ENCODE data around the gene SIMC1.

SIMC1 gene

GRCh38 chr5:176356179-176356566 lies 117.9 kb downstream of the SIMC1 start:
- H3K4me2 ChIP-seq (ENCODE audit: low read length) = no peak overlapping the region
- H3K4me3 ChIP-seq (ENCODE audit: low read depth, low read length) = no peak overlapping the region
- H3K36me3 ChIP-seq (ENCODE audit: control insufficient read depth, insufficient read depth, low read length) = no peaks in the 10 kb centered on the region
- H3K27ac ChIP-seq = no peak overlapping the region
- peaks cover 23% of the 10 kb centered on the region for H3K79me2 ChIP-seq
- H3K9me3 ChIP-seq (ENCODE audit: control insufficient read depth, low read length) = no peaks in the 10 kb centered on the region
- no peak overlapping the region for H3K9ac ChIP-seq
- TF ChIP-seq CTCF (IDR thresholded peaks at IDR 0.05) = no peak
- H3K4me1 ChIP-seq = peaks cover 11% of the 10 kb centered on the region
- H3K27me3 ChIP-seq (ENCODE audit: control insufficient read depth, insufficient read depth, low read length) = no peaks in the 10 kb centered on the region
- no peak overlapping the region for H2AFZ ChIP-seq

- H3K36me3 ChIP-seq (ENCODE audit: control insufficient read depth, insufficient read depth, low read length) = no peaks in the 10 kb centered on the region
- peaks cover 30% of the 10 kb centered on the region for H3K79me2 ChIP-seq
- no peak overlapping the region for H3K27ac ChIP-seq
- H3K4me1 ChIP-seq = peaks cover 3% of the 10 kb centered on the region
- no peak overlapping the region for H3K4me2 ChIP-seq (ENCODE audit: low read length)
- no peak overlapping the region for H2AFZ ChIP-seq
- no peaks in the 10 kb centered on the region for H3K27me3 ChIP-seq (ENCODE audit: control insufficient read depth, insufficient read depth, low read length)
- TF ChIP-seq CTCF (IDR thresholded peaks at IDR 0.05) = no peak
- H3K9me3 ChIP-seq (ENCODE audit: control insufficient read depth, low read length) = no peaks in the 10 kb centered on the region
- no peak overlapping the region for H3K4me3 ChIP-seq (ENCODE audit: low read depth, low read length)
- H3K9ac ChIP-seq = no peak overlapping the region
Measured at GRCh38 chr5:176359658-176360057, 121.4 kb downstream of the SIMC1 start.

GRCh38 chr5:176360894-176361436 lies 122.7 kb downstream of the SIMC1 start:
- no peaks in the 10 kb centered on the region for H3K36me3 ChIP-seq (ENCODE audit: control insufficient read depth, insufficient read depth, low read length)
- H3K9me3 ChIP-seq (ENCODE audit: control insufficient read depth, low read length) = no peaks in the 10 kb centered on the region
- H3K27me3 ChIP-seq (ENCODE audit: control insufficient read depth, insufficient read depth, low read length) = no peaks in the 10 kb centered on the region
- peak overlapping the region; percentile 82 for H2AFZ ChIP-seq
- H3K79me2 ChIP-seq = peaks cover 25% of the 10 kb centered on the region
- peak overlapping the region; percentile 89 for H3K4me2 ChIP-seq (ENCODE audit: low read length)
- TF ChIP-seq CTCF (IDR thresholded peaks at IDR 0.05) = no peak
- peak overlapping the region; percentile 40 for H3K27ac ChIP-seq
- peak overlapping the region; percentile 96 for H3K4me3 ChIP-seq (ENCODE audit: low read depth, low read length)
- peak overlapping the region; percentile 91 for H3K9ac ChIP-seq
- H3K4me1 ChIP-seq = peaks cover 3% of the 10 kb centered on the region

- Histone ChIP-seq H3K79me2 (peaks cover 21% of the 10 kb centered on the region), H3K27ac (peak within 1 kb of the TSS; percentile 40)
- peak; percentile 13 for TF ChIP-seq CTCF (IDR thresholded peaks at IDR 0.05)
Measured at GRCh38 chr5:176361437-176362232, 123.4 kb downstream of the SIMC1 start, which contains the start of gene KIAA1191. Gene KIAA1191, minus strand, starts transcription at chr5:176361764. Its CDS starts 2,256 bp downstream, at chr5:176359508.

More at GRCh38 chr5:176361437-176362232, 123.4 kb downstream of the SIMC1 start, which contains the start of gene KIAA1191:
- Histone ChIP-seq H3K4me1 (peaks cover 2% of the 10 kb centered on the region), H3K4me2 (ENCODE audit: low read length) (peak within 1 kb of the TSS; percentile 89), H3K9ac (peak within 1 kb of the TSS; percentile 91), H3K9me3 (ENCODE audit: control insufficient read depth, low read length) (no peaks in the 10 kb centered on the region), H3K36me3 (ENCODE audit: control insufficient read depth, insufficient read depth, low read length) (no peaks in the 10 kb centered on the region), H2AFZ (peak within 1 kb of the TSS; percentile 82), H3K4me3 (ENCODE audit: low read depth, low read length) (peak within 1 kb of the TSS; percentile 96), H3K27me3 (ENCODE audit: control insufficient read depth, insufficient read depth, low read length) (no peaks in the 10 kb centered on the region)
